ENCODE measurements around the gene WDFY4.

DNA sequence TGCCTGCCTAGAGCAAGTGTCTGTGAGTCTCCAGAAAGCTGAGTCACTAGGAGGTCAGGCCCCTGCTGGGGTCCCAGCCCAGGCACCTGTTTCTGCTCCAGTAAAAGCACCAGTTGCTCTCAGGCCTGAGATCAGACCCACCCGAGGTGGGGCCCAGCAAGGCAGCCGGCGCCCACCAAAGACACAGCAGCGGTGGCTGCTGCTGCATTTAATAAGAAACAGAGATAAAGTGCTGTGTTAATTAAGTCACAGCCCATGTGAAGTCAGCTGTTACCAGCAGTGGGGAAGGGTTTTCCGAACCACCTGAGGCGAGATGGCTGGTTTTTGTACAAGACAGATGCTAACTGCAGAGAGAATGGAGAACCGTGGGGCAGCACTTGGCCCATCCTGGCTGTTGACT, 267.0 kb downstream of the WDFY4 start:
- TF ChIP-seq, protein P1, sequence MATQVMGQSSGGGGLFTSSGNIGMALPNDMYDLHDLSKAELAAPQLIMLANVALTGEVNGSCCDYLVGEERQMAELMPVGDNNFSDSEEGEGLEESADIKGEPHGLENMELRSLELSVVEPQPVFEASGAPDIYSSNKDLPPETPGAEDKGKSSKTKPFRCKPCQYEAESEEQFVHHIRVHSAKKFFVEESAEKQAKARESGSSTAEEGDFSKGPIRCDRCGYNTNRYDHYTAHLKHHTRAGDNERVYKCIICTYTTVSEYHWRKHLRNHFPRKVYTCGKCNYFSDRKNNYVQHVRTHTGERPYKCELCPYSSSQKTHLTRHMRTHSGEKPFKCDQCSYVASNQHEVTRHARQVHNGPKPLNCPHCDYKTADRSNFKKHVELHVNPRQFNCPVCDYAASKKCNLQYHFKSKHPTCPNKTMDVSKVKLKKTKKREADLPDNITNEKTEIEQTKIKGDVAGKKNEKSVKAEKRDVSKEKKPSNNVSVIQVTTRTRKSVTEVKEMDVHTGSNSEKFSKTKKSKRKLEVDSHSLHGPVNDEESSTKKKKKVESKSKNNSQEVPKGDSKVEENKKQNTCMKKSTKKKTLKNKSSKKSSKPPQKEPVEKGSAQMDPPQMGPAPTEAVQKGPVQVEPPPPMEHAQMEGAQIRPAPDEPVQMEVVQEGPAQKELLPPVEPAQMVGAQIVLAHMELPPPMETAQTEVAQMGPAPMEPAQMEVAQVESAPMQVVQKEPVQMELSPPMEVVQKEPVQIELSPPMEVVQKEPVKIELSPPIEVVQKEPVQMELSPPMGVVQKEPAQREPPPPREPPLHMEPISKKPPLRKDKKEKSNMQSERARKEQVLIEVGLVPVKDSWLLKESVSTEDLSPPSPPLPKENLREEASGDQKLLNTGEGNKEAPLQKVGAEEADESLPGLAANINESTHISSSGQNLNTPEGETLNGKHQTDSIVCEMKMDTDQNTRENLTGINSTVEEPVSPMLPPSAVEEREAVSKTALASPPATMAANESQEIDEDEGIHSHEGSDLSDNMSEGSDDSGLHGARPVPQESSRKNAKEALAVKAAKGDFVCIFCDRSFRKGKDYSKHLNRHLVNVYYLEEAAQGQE (IDR thresholded peaks at IDR 0.05; ENCODE audit: insufficient read depth in 1 of 2, low read depth in 2 of 2, low read length in 2 of 2): no peak
- no peak for TF ChIP-seq POLR2AphosphoS5 (IDR thresholded peaks at IDR 0.05; ENCODE audit: low read depth, low read length)
- TF ChIP-seq TAF1 (IDR thresholded peaks at IDR 0.05; ENCODE audit: borderline replicate concordance, insufficient read depth, low read length): no peak
